Astrocyte (in vitro differentiated cells and primary cell): ENCODE measurements around the gene YIF1B. TPM values are rescaled to one million over a fixed set of nuclear protein-coding genes. Genes with fewer than 3 reads are reported as not detected.

Experiments
- DNase-seq: peaks from one replicate; pipeline ENCODE4 v3.0.0-alpha.2; 2010; ENCODE audit warnings: low read depth
- FAIRE-seq: peaks from 2 replicates; lab custom pipeline; 2011; peaks lifted over from hg19 to GRCh38; lab: Jason Lieb, UNC
- H2AFZ ChIP-seq: 2 replicates; pipeline ENCODE4 v1.6.0; 2012; ENCODE audit warnings: low read depth, low read length, inconsistent platforms
- H3K27ac ChIP-seq: 2 replicates; pipeline ENCODE4 v1.5.1; 2011; ENCODE audit warnings: low read depth, low read length, inconsistent platforms
- H3K27me3 ChIP-seq: 2 replicates; pipeline ENCODE4 v1.6.0; 2011; ENCODE audit warnings: low read length, inconsistent platforms; ENCODE audit not compliant: insufficient read depth
- H3K36me3 ChIP-seq: 2 replicates; pipeline ENCODE4 v1.5.1; 2011; ENCODE audit warnings: low read length, inconsistent platforms; ENCODE audit not compliant: insufficient read depth
- H3K4me1 ChIP-seq: 2 replicates; pipeline ENCODE4 v1.5.1; 2011; ENCODE audit warnings: low read length, inconsistent platforms; ENCODE audit not compliant: insufficient read depth
- H3K4me2 ChIP-seq: 2 replicates; pipeline ENCODE4 v1.6.0; 2012; ENCODE audit warnings: low read length, inconsistent platforms
- H3K4me3 ChIP-seq: 2 replicates; pipeline ENCODE4 v1.5.1; 2011; ENCODE audit warnings: low read depth, mild to moderate bottlenecking, low read length, inconsistent platforms; ENCODE audit not compliant: insufficient read depth
- H3K79me2 ChIP-seq: 2 replicates; pipeline ENCODE4 v1.6.0; 2012; ENCODE audit warnings: mild to moderate bottlenecking, low read length, inconsistent platforms; ENCODE audit not compliant: insufficient read depth
- H3K9ac ChIP-seq: 2 replicates; pipeline ENCODE4 v1.6.0; 2012; ENCODE audit warnings: mild to moderate bottlenecking, low read length, inconsistent platforms
- H3K9me3 ChIP-seq: 2 replicates; pipeline ENCODE4 v1.5.1; 2012; ENCODE audit warnings: low read depth, mild to moderate bottlenecking, low read length, inconsistent platforms; ENCODE audit not compliant: insufficient read depth
- H4K20me1 ChIP-seq: 2 replicates; pipeline ENCODE4 v1.6.0; 2012; ENCODE audit warnings: low read length, inconsistent platforms; ENCODE audit not compliant: insufficient read depth
- H3K27ac Mint-ChIP-seq: one replicate; pipeline ENCODE4 v1.8.0; 2021; ENCODE audit warnings: mild to moderate bottlenecking, mixed read lengths; ENCODE audit not compliant: unreplicated experiment
- H3K27me3 Mint-ChIP-seq: one replicate; pipeline ENCODE4 v1.8.0; 2021; ENCODE audit warnings: low read depth, mixed read lengths; ENCODE audit not compliant: unreplicated experiment
- H3K36me3 Mint-ChIP-seq: one replicate; pipeline ENCODE4 v1.8.0; 2021; ENCODE audit warnings: low read depth, mixed read lengths; ENCODE audit not compliant: unreplicated experiment
- H3K4me1 Mint-ChIP-seq: one replicate; pipeline ENCODE4 v1.8.0; 2021; ENCODE audit warnings: low read depth, mixed read lengths; ENCODE audit not compliant: unreplicated experiment
- H3K4me3 Mint-ChIP-seq: one replicate; pipeline ENCODE4 v1.8.0; 2021; ENCODE audit warnings: mild to moderate bottlenecking, moderate library complexity, mixed read lengths; ENCODE audit not compliant: unreplicated experiment
- H3K9me3 Mint-ChIP-seq: one replicate; pipeline ENCODE4 v1.8.0; 2021; ENCODE audit warnings: mild to moderate bottlenecking, mixed read lengths; ENCODE audit not compliant: unreplicated experiment
- CTCF ChIP-seq: IDR thresholded peaks from 2 replicates; pipeline ENCODE4 v1.5.1; 2011; ENCODE audit warnings: low read depth, mild to moderate bottlenecking, inconsistent platforms, low read length, moderate library complexity; ENCODE audit not compliant: insufficient read depth
- EZH2 ChIP-seq: IDR thresholded peaks from 2 replicates; pipeline ENCODE4 v1.6.1; 2012; ENCODE audit warnings: mild to moderate bottlenecking, low read length, inconsistent platforms; ENCODE audit not compliant: insufficient read depth
- total RNA-seq: library from RNA; stranded (reverse); gene quantifications from 2 replicates; pipeline ENCODE4 v1.2.1, GENCODE V29; 2021

Gene YIF1B
- total RNA-seq, 1 donor from 2014 or later, result 81.3 TPM

- Mint-ChIP-seq H3K27ac (no peak overlapping the region), H3K9me3 (peaks cover 2% of the 10 kb centered on the region), H3K27me3 (peaks cover 11% of the 10 kb centered on the region), H3K4me3 (no peak overlapping the region), H3K4me1 (no peaks in the 10 kb centered on the region), H3K36me3 (peaks cover 16% of the 10 kb centered on the region)
- no peaks in the 10 kb centered on the region for H3K79me2 ChIP-seq
- no peak overlapping the region for H2AFZ ChIP-seq
- H3K4me1 ChIP-seq, result peaks cover 5% of the 10 kb centered on the region
- H3K9ac ChIP-seq, result no peak overlapping the region
- H3K4me2 ChIP-seq, result no peak overlapping the region
- H3K36me3 ChIP-seq, result no peaks in the 10 kb centered on the region
- FAIRE-seq (no peak), DNase-seq (no peak)
- H3K27me3 ChIP-seq, result peaks cover 1% of the 10 kb centered on the region
- no peaks in the 10 kb centered on the region for H3K9me3 ChIP-seq
- peaks cover 4% of the 10 kb centered on the region for H4K20me1 ChIP-seq
- TF ChIP-seq EZH2 (no peak), CTCF (no peak)
- H3K4me3 ChIP-seq, result no peak overlapping the region
- H3K27ac ChIP-seq, result no peak overlapping the region
Observed at GRCh38 chr19:38324431-38324830, 8.7 kb upstream of the YIF1B start.

GRCh38 chr19:38323291-38323690 lies 7.5 kb upstream of the YIF1B start:
- H3K36me3 Mint-ChIP-seq, result peaks cover 15% of the 10 kb centered on the region
- H3K27ac Mint-ChIP-seq, result no peak overlapping the region
- Histone ChIP-seq H3K9me3 (no peaks in the 10 kb centered on the region), H2AFZ (no peak overlapping the region), H3K4me3 (no peak overlapping the region), H3K4me2 (no peak overlapping the region), H3K4me1 (peaks cover 11% of the 10 kb centered on the region), H3K27me3 (peaks cover 9% of the 10 kb centered on the region), H4K20me1 (peaks cover 4% of the 10 kb centered on the region), H3K79me2 (no peaks in the 10 kb centered on the region), H3K27ac (no peak overlapping the region), H3K36me3 (no peaks in the 10 kb centered on the region), H3K9ac (no peak overlapping the region)
- FAIRE-seq, result no peak
- H3K4me3 Mint-ChIP-seq, result no peak overlapping the region
- no peak for DNase-seq
- peaks cover 2% of the 10 kb centered on the region for H3K9me3 Mint-ChIP-seq
- TF ChIP-seq EZH2, result no peak
- no peak for TF ChIP-seq CTCF
- no peaks in the 10 kb centered on the region for H3K4me1 Mint-ChIP-seq
- H3K27me3 Mint-ChIP-seq, result peaks cover 21% of the 10 kb centered on the region

- H3K27me3 Mint-ChIP-seq, result peaks cover 25% of the 10 kb centered on the region
- TF ChIP-seq CTCF (no peak), EZH2 (no peak)
- no peak overlapping the region for H3K4me3 ChIP-seq
- H3K27me3 ChIP-seq, result peaks cover 9% of the 10 kb centered on the region
- H3K27ac Mint-ChIP-seq, result no peak overlapping the region
- H3K9ac ChIP-seq, result no peak overlapping the region
- H3K36me3 ChIP-seq, result no peaks in the 10 kb centered on the region
- peak; percentile 30 for DNase-seq
- H3K79me2 ChIP-seq, result no peaks in the 10 kb centered on the region
- no peak overlapping the region for H2AFZ ChIP-seq
- H3K36me3 Mint-ChIP-seq, result peaks cover 10% of the 10 kb centered on the region
- H3K27ac ChIP-seq, result no peak overlapping the region
- no peak overlapping the region for H3K4me3 Mint-ChIP-seq
- H4K20me1 ChIP-seq, result peaks cover 4% of the 10 kb centered on the region
- peaks cover 11% of the 10 kb centered on the region for H3K4me1 ChIP-seq
- no peak for FAIRE-seq
- H3K9me3 Mint-ChIP-seq, result peaks cover 2% of the 10 kb centered on the region
- H3K4me1 Mint-ChIP-seq, result no peaks in the 10 kb centered on the region
- H3K4me2 ChIP-seq, result no peak overlapping the region
- H3K9me3 ChIP-seq, result no peaks in the 10 kb centered on the region
Observed at GRCh38 chr19:38321646-38322196, 6.0 kb upstream of the YIF1B start.
